ENCODE measurements around the gene PHGDH.

DNA sequence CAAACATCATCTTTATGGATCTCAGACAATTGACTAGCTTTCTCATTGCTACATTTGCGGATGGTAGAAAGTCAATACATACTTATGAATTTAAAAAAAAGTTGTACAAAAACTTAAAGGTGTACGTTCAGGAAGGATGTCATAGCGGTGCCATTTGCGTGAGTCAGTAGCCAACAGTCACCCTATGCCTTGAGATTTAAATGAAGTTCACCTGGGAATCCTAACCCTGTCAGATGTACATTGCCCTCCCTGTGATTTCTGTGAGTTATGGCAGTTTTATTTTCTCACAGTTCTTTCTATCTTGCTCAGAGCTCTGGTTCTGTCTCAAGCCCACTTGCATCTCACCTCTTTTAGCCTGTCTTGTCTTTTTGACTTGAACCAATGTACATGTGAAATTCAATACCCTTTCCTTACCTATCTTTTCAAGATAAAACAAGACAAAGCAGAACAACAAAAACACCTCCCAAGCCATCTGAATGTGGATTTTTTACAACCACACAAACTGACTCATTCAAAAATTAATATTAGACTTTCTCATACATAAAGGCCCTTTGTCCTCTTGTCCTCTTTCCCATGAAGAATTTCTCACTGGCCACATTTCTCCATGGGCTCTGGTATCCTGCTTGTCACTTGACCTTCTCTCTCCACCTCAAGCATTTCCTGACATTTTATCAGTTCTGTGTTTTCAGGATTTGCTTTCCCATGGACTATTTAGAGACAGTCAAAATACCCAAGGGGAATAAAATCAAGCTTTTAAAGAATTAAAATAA is 38.4 kb upstream of the PHGDH start:
- no peak for TF ChIP-seq POLR2A (IDR thresholded peaks at IDR 0.05; ENCODE audit: low read length)
- TF ChIP-seq GATA1 (IDR thresholded peaks at IDR 0.05; ENCODE audit: low read depth, low read length): no peak
